MM.1S (cell line): ENCODE results near the gene POLR1H.

Experiments
- DNase-seq: peaks from one replicate; pipeline ENCODE4 v3.0.0-alpha.2; 2015
- H2AFZ ChIP-seq: fragments of 300-600 bp; sonication (generic); 2 replicates; pipeline ENCODE4 v1.6.0; 2016; ENCODE audit warnings: antibody characterized with exemption, low read length
- H3F3A ChIP-seq: fragments of 300-600 bp; sonication (generic); 2 replicates; pipeline ENCODE4 v1.6.1; 2016; ENCODE audit warnings: mild to moderate bottlenecking, antibody characterized with exemption, low read length, moderate library complexity, mixed read lengths; ENCODE audit not compliant: insufficient read depth
- H3K27ac ChIP-seq: fragments of 300-600 bp; sonication (generic); 2 replicates; pipeline ENCODE4 v1.5.1; 2016; ENCODE audit warnings: mild to moderate bottlenecking, low read length
- H3K27me3 ChIP-seq: fragments of 300-600 bp; sonication (generic); replicated peaks from 2 replicates; pipeline ENCODE4 v1.6.0; 2016; ENCODE audit warnings: low read length; ENCODE audit not compliant: insufficient read depth
- H3K36me3 ChIP-seq: fragments of 300-600 bp; sonication (generic); replicated peaks from 2 replicates; pipeline ENCODE4 v1.6.1; 2016; ENCODE audit warnings: mild to moderate bottlenecking, low read length, mixed read lengths; ENCODE audit not compliant: insufficient read depth
- H3K4me1 ChIP-seq: fragments of 300-600 bp; sonication (generic); 2 replicates; pipeline ENCODE4 v1.6.1; 2016; ENCODE audit warnings: low read length, mixed read lengths
- H3K4me2 ChIP-seq: fragments of 300-600 bp; sonication (generic); 2 replicates; pipeline ENCODE4 v1.6.0; 2016; ENCODE audit warnings: low read depth, low read length
- H3K4me3 ChIP-seq: fragments of 300-600 bp; sonication (generic); 2 replicates; pipeline ENCODE4 v1.5.1; 2016; ENCODE audit warnings: low read length, mixed read lengths
- H3K79me2 ChIP-seq: fragments of 300-600 bp; sonication (generic); 2 replicates; pipeline ENCODE4 v1.6.1; 2016; ENCODE audit warnings: mixed run types, low read length, mixed read lengths
- H3K9ac ChIP-seq: fragments of 300-600 bp; sonication (generic); 2 replicates; pipeline ENCODE4 v1.6.1; 2016; ENCODE audit warnings: low read length, mixed read lengths
- H3K9me2 ChIP-seq: fragments of 300-600 bp; sonication (generic); replicated peaks from 2 replicates; pipeline ENCODE4 v1.6.1; 2016; ENCODE audit warnings: mild to moderate bottlenecking, low read length, mixed read lengths; ENCODE audit not compliant: insufficient read depth
- H3K9me3 ChIP-seq: fragments of 300-600 bp; sonication (generic); replicated peaks from 2 replicates; pipeline ENCODE4 v1.6.1; 2016; ENCODE audit warnings: mild to moderate bottlenecking, low read length, mixed read lengths; ENCODE audit not compliant: insufficient read depth
- H4K20me1 ChIP-seq: fragments of 300-600 bp; sonication (generic); 2 replicates; pipeline ENCODE4 v1.6.1; 2016; ENCODE audit warnings: mild to moderate bottlenecking, low read length, moderate library complexity, mixed read lengths; ENCODE audit not compliant: insufficient read depth
- CTCF ChIP-seq: fragments of 300-600 bp; sonication (generic); IDR thresholded peaks from 2 replicates; pipeline ENCODE4 v1.5.1; 2016; ENCODE audit warnings: antibody characterized with exemption, low read length, mixed read lengths
- EZH2 ChIP-seq: fragments of 300-600 bp; sonication (generic); optimal IDR thresholded peaks from 2 replicates; pipeline ENCODE3; 2017; ENCODE audit warnings: low read depth, mild to moderate bottlenecking, antibody characterized with exemption, low read length, mixed read lengths
- EZH2phosphoT487 ChIP-seq: fragments of 300-600 bp; sonication (generic); IDR thresholded peaks from 2 replicates; pipeline ENCODE4 v1.6.1; 2018; ENCODE audit warnings: antibody characterized with exemption, low read length

Gene POLR1H

GRCh38 chr6:30093951-30094661 is 33.0 kb downstream of the POLR1H start:
- Histone ChIP-seq H3K4me2 (no peak overlapping the region), H3K27me3 (peaks cover 42% of the 10 kb centered on the region), H3K27ac (no peak overlapping the region), H3K9me2 (no peaks in the 10 kb centered on the region), H3K9ac (no peak overlapping the region), H2AFZ (no peak overlapping the region), H3K4me1 (no peaks in the 10 kb centered on the region), H3K9me3 (no peaks in the 10 kb centered on the region), H3K79me2 (no peaks in the 10 kb centered on the region), H4K20me1 (no peaks in the 10 kb centered on the region), H3K4me3 (no peak overlapping the region), H3K36me3 (no peaks in the 10 kb centered on the region), H3F3A (no peaks in the 10 kb centered on the region)
- no peak for DNase-seq
- TF ChIP-seq EZH2phosphoT487 (no peak), EZH2 (no peak), CTCF (no peak)

- Histone ChIP-seq H3K79me2 (no peaks in the 10 kb centered on the region), H3F3A (peaks cover 8% of the 10 kb centered on the region), H3K36me3 (no peaks in the 10 kb centered on the region), H3K4me1 (peaks cover 8% of the 10 kb centered on the region; the same call in 1 of the 2 replicates), H4K20me1 (no peaks in the 10 kb centered on the region), H2AFZ (no peak overlapping the region), H3K9me3 (no peaks in the 10 kb centered on the region), H3K27me3 (peaks cover 57% of the 10 kb centered on the region), H3K9ac (no peak overlapping the region), H3K27ac (no peak overlapping the region), H3K4me3 (no peak overlapping the region), H3K9me2 (no peaks in the 10 kb centered on the region), H3K4me2 (no peak overlapping the region)
- no peak for DNase-seq
- TF ChIP-seq CTCF, result no peak
- no peak for TF ChIP-seq EZH2phosphoT487
- no peak for TF ChIP-seq EZH2
Measured at GRCh38 chr6:30096829-30097228, 35.8 kb downstream of the POLR1H start.

DNA sequence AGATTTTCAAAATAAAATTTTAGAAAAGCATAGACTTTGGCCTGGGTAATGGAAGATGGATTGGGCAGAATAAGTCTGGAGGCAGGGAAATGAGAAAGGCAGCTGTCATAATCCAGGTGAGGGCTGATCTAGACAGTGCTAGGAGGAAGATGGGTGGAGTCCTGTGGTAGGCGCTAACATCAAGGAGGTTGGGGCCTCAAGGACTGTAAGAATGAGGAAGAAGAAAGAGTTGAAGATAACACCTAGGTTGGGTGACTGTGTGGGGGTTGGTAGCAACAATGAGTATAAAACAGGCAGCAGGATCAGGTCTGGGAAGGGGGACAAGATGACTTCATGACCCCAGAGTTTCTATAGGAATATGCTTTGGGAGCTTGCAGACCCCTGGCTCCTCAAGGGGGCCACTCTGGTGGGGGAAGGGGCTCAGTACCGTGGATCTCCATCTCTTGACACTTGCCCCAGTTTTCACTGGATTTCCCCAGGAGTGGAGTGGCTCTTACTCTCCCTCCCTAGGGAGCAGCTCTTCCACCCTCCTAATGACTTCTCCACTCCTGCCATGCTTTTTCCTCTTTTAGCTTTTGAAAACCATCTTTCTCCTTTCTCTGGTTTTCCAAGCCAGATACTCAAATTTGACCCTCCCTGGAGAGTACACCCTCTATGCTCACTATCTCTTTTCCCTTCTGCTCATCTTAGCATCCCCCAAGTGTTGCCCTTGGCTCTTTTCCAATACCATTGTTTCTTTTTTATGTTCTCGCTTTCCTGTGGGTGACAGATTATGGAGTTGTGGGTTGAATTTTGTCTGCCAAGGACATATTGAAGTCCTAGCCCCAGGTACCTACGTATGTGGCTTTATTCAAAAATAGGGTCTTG is 37.1 kb downstream of the POLR1H start:
- DNase-seq, result no peak
- H3K36me3 ChIP-seq, result no peaks in the 10 kb centered on the region
- H2AFZ ChIP-seq, result no peak overlapping the region
- H3F3A ChIP-seq, result peaks cover 15% of the 10 kb centered on the region
- H3K27me3 ChIP-seq, result peaks cover 53% of the 10 kb centered on the region
- no peaks in the 10 kb centered on the region for H3K9me2 ChIP-seq
- H3K9ac ChIP-seq, result no peak overlapping the region
- no peak overlapping the region for H3K4me3 ChIP-seq
- no peak overlapping the region for H3K27ac ChIP-seq
- H3K4me1 ChIP-seq, result peaks cover 15% of the 10 kb centered on the region
- H3K4me2 ChIP-seq, result no peak overlapping the region
- H3K79me2 ChIP-seq, result no peaks in the 10 kb centered on the region
- TF ChIP-seq EZH2, result no peak
- no peak for TF ChIP-seq CTCF
- no peak for TF ChIP-seq EZH2phosphoT487
- no peaks in the 10 kb centered on the region for H4K20me1 ChIP-seq
- H3K9me3 ChIP-seq, result no peaks in the 10 kb centered on the region
